Neural progenitor cell (in vitro differentiated cells): ENCODE measurements around the gene KIF18B.

ENCODE experiments used
- CTCF ChIP-seq: fragments of 200-600 bp; sonication (generic); IDR thresholded peaks from 2 replicates; pipeline ENCODE4 v1.5.1; 2017; ENCODE audit warnings: antibody characterized with exemption, mild to moderate bottlenecking
- EZH2 ChIP-seq: fragments of 200-600 bp; sonication (generic); IDR thresholded peaks from 2 replicates; pipeline ENCODE4 v1.6.1; 2017; ENCODE audit warnings: antibody characterized with exemption, mild to moderate bottlenecking, moderate library complexity

GRCh38 chr17:44979426-44979995 is 31.9 kb upstream of the KIF18B start:
- no peak for TF ChIP-seq CTCF
- TF ChIP-seq EZH2, result no peak
